SK-N-SH (cell line): ENCODE data around the gene FAHD2A. TPM values are rescaled to one million over a fixed set of nuclear protein-coding genes. Genes with fewer than 3 reads are reported as not detected.

Experiments used
- CTCF ChIA-PET: fragments of 300-600, 350-600 bp; formaldehyde crosslinking; extraction: SDS; loops from one replicate; lab custom pipeline; 2021; lab: Yijun Ruan, JAX
- POLR2A ChIA-PET: fragments of 350-600 bp; sonication (Branson Sonifier 250); formaldehyde crosslinking; extraction: SDS; loops from one replicate; lab custom pipeline; 2020; ENCODE audit warnings: antibody characterized with exemption, inconsistent platforms; lab: Yijun Ruan, JAX
- DNase-seq: peaks from one replicate; pipeline ENCODE4 v3.0.0; 2012
- H2AFZ ChIP-seq: fragments of 200-600 bp; sonication (generic); 2 replicates; pipeline ENCODE4 v1.8.1; 2016; ENCODE audit warnings: antibody characterized with exemption, mild to moderate bottlenecking, low read depth
- H3F3A ChIP-seq: fragments of 200-600 bp; sonication (generic); replicated peaks from 2 replicates; pipeline ENCODE3; 2016; ENCODE audit warnings: antibody characterized with exemption, mild to moderate bottlenecking; ENCODE audit not compliant: insufficient read depth
- H3K27ac ChIP-seq, 2 experiments: fragments of 200-500 bp in 1 of 2; fragments of 200-600 bp in 1 of 2; sonication (Bioruptor generic) in 1 of 2; sonication (generic), shearing (Covaris generic) in 1 of 2; 2 replicates each; pipeline versions ENCODE4 v1.5.1 to v1.6.1; 2014 to 2016; ENCODE audit warnings: low read depth in 2 of 2, inconsistent platforms in 1 of 2, low read length in 1 of 2, mild to moderate bottlenecking in 1 of 2, mixed read lengths in 1 of 2
- H3K27me3 ChIP-seq: fragments of 200-600 bp; sonication (generic), shearing (Covaris generic); 2 replicates; pipeline ENCODE4 v1.6.1; 2016; ENCODE audit warnings: mixed run types; ENCODE audit not compliant: insufficient read depth
- H3K36me3 ChIP-seq, 2 experiments: fragments of 200-500 bp in 1 of 2; fragments of 200-600 bp in 1 of 2; sonication (Bioruptor generic) in 1 of 2; sonication (generic) in 1 of 2; replicated peaks in 1 of 2; 2 replicates each; pipeline versions ENCODE3 to v1.5.1; 2014 to 2016; ENCODE audit warnings: low read length in 1 of 2, mild to moderate bottlenecking in 1 of 2; ENCODE audit not compliant: insufficient read depth in 2 of 2, control insufficient read depth in 1 of 2
- H3K4me1 ChIP-seq, 2 experiments: fragments of 200-500 bp in 1 of 2; fragments of 200-600 bp in 1 of 2; sonication (Bioruptor generic) in 1 of 2; sonication (generic), shearing (Covaris generic) in 1 of 2; 2 replicates each; pipeline versions ENCODE4 v1.5.1 to v1.6.1; 2014 to 2016; ENCODE audit warnings: low read depth in 1 of 2, low read length in 1 of 2, mixed run types in 1 of 2; ENCODE audit not compliant: insufficient read depth in 2 of 2, control insufficient read depth in 1 of 2
- H3K4me2 ChIP-seq: fragments of 200-600 bp; sonication (generic), shearing (Covaris generic); 2 replicates; pipeline ENCODE4 v1.6.1; 2017; ENCODE audit warnings: mixed run types
- H3K4me3 ChIP-seq, 2 experiments: fragments of 200-500 bp in 1 of 2; fragments of 200-600 bp in 1 of 2; sonication (Bioruptor generic) in 1 of 2; sonication (generic), shearing (Covaris generic) in 1 of 2; 2 replicates each; pipeline versions ENCODE4 v1.5.1 to v1.8.1; 2014 to 2016; ENCODE audit warnings: low read depth in 2 of 2, inconsistent platforms in 1 of 2, low read length in 1 of 2, mild to moderate bottlenecking in 1 of 2, mixed read lengths in 1 of 2, moderate library complexity in 1 of 2
- H3K79me2 ChIP-seq: fragments of 200-600 bp; sonication (generic); 2 replicates; pipeline ENCODE4 v1.8.1; 2017; ENCODE audit warnings: mild to moderate bottlenecking; ENCODE audit not compliant: insufficient read depth
- H3K9ac ChIP-seq: fragments of 200-600 bp; sonication (generic); 2 replicates; pipeline ENCODE4 v1.6.1; 2017; ENCODE audit warnings: mixed run types
- H3K9me2 ChIP-seq: fragments of 200-600 bp; sonication (generic); 2 replicates; pipeline ENCODE4 v1.6.1; 2017; ENCODE audit warnings: mixed run types
- H3K9me3 ChIP-seq: fragments of 200-600 bp; sonication (generic); 2 replicates; pipeline ENCODE4 v1.6.1; 2017; ENCODE audit warnings: mixed run types, mild to moderate bottlenecking, moderate library complexity
- H4K20me1 ChIP-seq: fragments of 200-600 bp; sonication (generic); 2 replicates; pipeline ENCODE4 v1.6.1; 2017; ENCODE audit warnings: mild to moderate bottlenecking, mixed run types; ENCODE audit not compliant: insufficient read depth
- CHD2 ChIP-seq: fragments of 150-350 bp; IDR thresholded peaks from 2 replicates; pipeline ENCODE4 v1.6.1; 2018; ENCODE audit warnings: low read length; ENCODE audit not compliant: partially characterized antibody
- CTCF ChIP-seq: fragments of 200-600 bp; sonication (generic); IDR thresholded peaks from 2 replicates; pipeline ENCODE4 v1.6.1; 2017; ENCODE audit warnings: antibody characterized with exemption, mild to moderate bottlenecking, moderate library complexity
- ELF1 ChIP-seq: IDR thresholded peaks from 2 replicates; pipeline ENCODE4 v1.4.0; 2012
- FOSL2 ChIP-seq: IDR thresholded peaks from 2 replicates; pipeline ENCODE4 v1.4.0; 2012; ENCODE audit warnings: low read depth, mild to moderate bottlenecking, moderate library complexity, borderline replicate concordance
- FOXJ3 ChIP-seq: sonication (generic); formaldehyde crosslinking; IDR thresholded peaks from 2 replicates; pipeline ENCODE4 v1.5.1; 2020; ENCODE audit warnings: mild to moderate bottlenecking, missing genetic modification reagents
- FOXM1 ChIP-seq: IDR thresholded peaks from 2 replicates; pipeline ENCODE4 v1.4.0; 2012; ENCODE audit warnings: low read depth, mild to moderate bottlenecking
- GABPA ChIP-seq: IDR thresholded peaks from 2 replicates; pipeline ENCODE4 v1.4.0; 2012; ENCODE audit warnings: low read depth, mild to moderate bottlenecking
- GATA2 ChIP-seq: sonication (generic); formaldehyde crosslinking; IDR thresholded peaks from 2 replicates; pipeline ENCODE4 v1.5.0; 2020; ENCODE audit warnings: mild to moderate bottlenecking, missing genetic modification reagents
- IRF3 ChIP-seq: fragments of 150-350 bp; IDR thresholded peaks from 2 replicates; pipeline ENCODE4 v1.6.1; 2016; ENCODE audit warnings: mild to moderate bottlenecking, low read depth, low read length
- JUND ChIP-seq: IDR thresholded peaks from 2 replicates; pipeline ENCODE4 v1.4.0; 2012
- MXI1 ChIP-seq: IDR thresholded peaks from 2 replicates; pipeline ENCODE4 v1.6.1; 2012; ENCODE audit warnings: mild to moderate bottlenecking, low read depth, low read length, improper control_type of control experiment
- NFIC ChIP-seq: IDR thresholded peaks from 2 replicates; pipeline ENCODE4 v1.4.0; 2012; ENCODE audit warnings: borderline replicate concordance
- POLR2AphosphoS5 ChIP-seq: IDR thresholded peaks from 2 replicates; pipeline ENCODE4 v1.6.1; 2012; ENCODE audit warnings: low read depth, low read length
- RAD21 ChIP-seq: IDR thresholded peaks from 2 replicates; pipeline ENCODE4 v1.6.1; 2012; ENCODE audit warnings: mild to moderate bottlenecking, low read length
- RFX5 ChIP-seq: IDR thresholded peaks from 2 replicates; pipeline ENCODE4 v1.6.1; 2012; ENCODE audit warnings: mild to moderate bottlenecking, improper control_type of control experiment, low read length
- SIN3A ChIP-seq: IDR thresholded peaks from 2 replicates; pipeline ENCODE4 v1.6.1; 2012; ENCODE audit warnings: low read depth, mild to moderate bottlenecking, low read length, moderate library complexity, borderline replicate concordance
- SMC3 ChIP-seq: IDR thresholded peaks from 2 replicates; pipeline ENCODE4 v1.6.1; 2012; ENCODE audit warnings: low read depth, low read length, improper control_type of control experiment
- TAF1 ChIP-seq: IDR thresholded peaks from 2 replicates; pipeline ENCODE4 v1.6.1; 2012; ENCODE audit warnings: low read depth, mild to moderate bottlenecking, low read length, moderate library complexity, borderline replicate concordance
- ZBTB33 ChIP-seq: IDR thresholded peaks from 2 replicates; pipeline ENCODE4 v1.4.0; 2012; ENCODE audit warnings: low read depth, borderline replicate concordance
- WGBS: methylation state at CpG from one replicate; pipeline ENCODE4 v1.1.6; 2017; ENCODE audit warnings: low lambda C conversion rate; 5-methylcytosine and 5-hydroxymethylcytosine counted together
- polyA plus RNA-seq, 3 experiments: library from polyadenylated mRNA; depleted of rRNA; stranded (reverse); fragments of >200 nt; gene quantifications; 2 replicates each; pipeline ENCODE4 v1.2.3, GENCODE V29; 2012

The FAHD2A gene
- polyA plus RNA-seq, 1 of the 3 experiments (the other 2 are of a cell fraction): 40.5 TPM

DNA sequence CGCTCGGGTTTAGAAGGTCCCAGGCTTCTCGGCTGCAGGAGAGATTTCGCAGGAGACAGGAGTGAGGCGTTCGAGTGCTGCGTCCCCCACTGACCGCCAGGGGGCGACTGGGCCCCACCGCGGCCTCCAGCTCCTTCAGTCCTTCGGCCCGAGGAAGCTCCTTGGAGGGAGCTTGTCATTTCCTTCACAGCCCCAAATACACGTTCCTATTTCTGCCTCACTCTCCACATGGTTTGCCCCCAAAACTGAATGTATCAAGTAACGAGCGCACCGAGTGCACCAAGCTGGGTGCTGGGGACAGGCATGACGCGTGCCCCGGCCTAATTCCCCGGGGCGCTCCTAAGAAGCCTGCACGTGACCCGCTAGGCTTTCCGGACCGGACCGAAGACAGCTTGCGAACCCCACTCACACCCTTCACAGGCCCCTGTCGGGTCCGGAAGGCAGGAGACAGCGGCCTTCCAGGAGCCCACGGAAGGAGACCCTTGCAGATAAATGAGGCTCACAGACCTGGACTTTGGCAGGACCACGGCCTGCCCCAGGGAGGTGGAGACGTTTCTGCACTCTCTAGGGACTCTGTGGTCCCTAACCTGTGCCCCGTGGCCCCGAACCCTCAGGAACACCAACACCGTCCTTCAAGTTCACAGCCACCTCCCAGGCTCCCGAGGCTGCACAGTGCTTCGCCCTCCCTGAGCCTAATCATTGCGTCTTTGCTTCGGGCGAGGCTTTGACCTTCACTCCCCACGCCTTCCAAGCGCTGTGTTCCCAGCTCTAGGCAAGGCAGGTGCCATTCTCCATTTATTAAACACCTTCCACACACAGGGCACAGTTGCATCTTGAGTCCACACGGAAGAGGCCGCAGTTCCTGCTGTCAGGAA lies 13.0 kb upstream of the FAHD2A start:
- POLR2A ChIA-PET: no interaction called here
- no peaks in the 10 kb centered on the region for H3K9me3 ChIP-seq

More for the DNA sequence above, 13.0 kb upstream of the FAHD2A start:
- Histone ChIP-seq H3K9me2 (no peaks in the 10 kb centered on the region), H2AFZ (no peak overlapping the region; the same call in 1 of the 2 replicates), H3K27ac (no peak overlapping the region), H3K27me3 (no peaks in the 10 kb centered on the region; the same call in 1 of the 2 replicates), H3K36me3 (no peaks in the 10 kb centered on the region), H4K20me1 (no peaks in the 10 kb centered on the region), H3K4me1 (no peaks in the 10 kb centered on the region), H3K4me3 (peak overlapping the region in 1 of 2 experiments; percentile 29; a peak in 1 of 4 replicates), H3K4me2 (no peak overlapping the region), H3K9ac (no peak overlapping the region), H3K79me2 (no peaks in the 10 kb centered on the region), H3F3A (no peaks in the 10 kb centered on the region)
- 70% methylated on average over 24 of the region's 46 CpGs for WGBS
- CTCF ChIA-PET: interaction anchor here (0.5 to 3.5 kb wide), 25 partner anchors 8 to 345 kb away, joined by 3 to 27 read pairs (median 5); partner anchors contain the start of gene FAHD2A
- no peak for TF ChIP-seq RFX5
- TF ChIP-seq SMC3: peak; percentile 70
- TF ChIP-seq NFIC: no peak
- TF ChIP-seq JUND: no peak
- no peak for TF ChIP-seq IRF3
- no peak for TF ChIP-seq FOSL2
- TF ChIP-seq TAF1: no peak
- no peak for TF ChIP-seq ELF1
- no peak for TF ChIP-seq MXI1
- peak; percentile 67 for TF ChIP-seq RAD21
- TF ChIP-seq FOXJ3 (CRISPR knock-in tag): no peak
- TF ChIP-seq GABPA: no peak
- TF ChIP-seq CHD2: no peak
- TF ChIP-seq CTCF: peak; percentile 87
- TF ChIP-seq ZBTB33: no peak
- TF ChIP-seq POLR2AphosphoS5: no peak
- TF ChIP-seq FOXM1: no peak
- no peak for TF ChIP-seq GATA2 (CRISPR knock-in tag)
- no peak for TF ChIP-seq SIN3A
- DNase-seq: peak; percentile 86
